GM23338 (cell line): ENCODE data around the gene LOXHD1. TPM values are rescaled to one million over a fixed set of nuclear protein-coding genes. Genes with fewer than 3 reads are reported as not detected.

Experiments
- ATAC-seq: fragments of 200-7000 bp; cut with Tn5 transposase; 3 replicates; pipeline ENCODE4 v1.9.1; 2020
- DNase-seq: peaks from one replicate; pipeline ENCODE4 v3.0.0-alpha.2; 2015; ENCODE audit warnings: low spot score
- H2AFZ ChIP-seq: fragments of 200-600 bp; sonication (generic); 2 replicates; pipeline ENCODE4 v1.8.0; 2016; ENCODE audit warnings: antibody characterized with exemption, mild to moderate bottlenecking, moderate library complexity
- H3F3A ChIP-seq: fragments of 200-600 bp; sonication (generic); replicated peaks from 2 replicates; pipeline ENCODE4 v1.8.0; 2017; ENCODE audit warnings: antibody characterized with exemption, mixed run types, low read depth
- H3K27ac ChIP-seq: fragments of 200-600 bp; sonication (generic); 2 replicates; pipeline ENCODE4 v1.6.1; 2016; ENCODE audit warnings: low read depth
- H3K27me3 ChIP-seq: fragments of 200-600 bp; sonication (generic); 2 replicates; pipeline ENCODE4 v1.8.0; 2016; ENCODE audit warnings: mild to moderate bottlenecking, mixed run types, moderate library complexity; ENCODE audit not compliant: insufficient read depth
- H3K36me3 ChIP-seq: fragments of 200-600 bp; sonication (generic); 2 replicates; pipeline ENCODE4 v1.8.0; 2016; ENCODE audit warnings: mild to moderate bottlenecking; ENCODE audit not compliant: insufficient read depth
- H3K4me1 ChIP-seq: fragments of 200-600 bp; sonication (generic); 2 replicates; pipeline ENCODE4 v1.8.0; 2016; ENCODE audit warnings: mild to moderate bottlenecking, moderate library complexity; ENCODE audit not compliant: insufficient read depth
- H3K4me2 ChIP-seq: fragments of 200-600 bp; sonication (generic); 2 replicates; pipeline ENCODE4 v1.7.1; 2017; ENCODE audit warnings: mixed run types
- H3K4me3 ChIP-seq: fragments of 200-600 bp; sonication (generic); 2 replicates; pipeline ENCODE4 v1.6.1; 2016; ENCODE audit warnings: mixed run types
- H3K79me2 ChIP-seq: fragments of 200-600 bp; sonication (generic); replicated peaks from 2 replicates; pipeline ENCODE4 v1.8.0; 2017; ENCODE audit warnings: mild to moderate bottlenecking; ENCODE audit not compliant: insufficient read depth
- H3K9me2 ChIP-seq: fragments of 200-600 bp; sonication (generic); 2 replicates; pipeline ENCODE4 v1.8.0; 2017; ENCODE audit not compliant: insufficient read depth
- H4K20me1 ChIP-seq: fragments of 200-600 bp; sonication (generic); replicated peaks from 2 replicates; pipeline ENCODE4 v1.8.0; 2017; ENCODE audit warnings: mild to moderate bottlenecking; ENCODE audit not compliant: insufficient read depth
- H3K27ac Mint-ChIP-seq: 2 replicates; pipeline ENCODE4 v1.8.0; 2020; ENCODE audit warnings: inconsistent platforms, mild to moderate bottlenecking, moderate library complexity, mixed read lengths
- H3K27me3 Mint-ChIP-seq: 3 replicates; pipeline ENCODE4 v1.8.0; 2022; ENCODE audit warnings: low read depth, mild to moderate bottlenecking, moderate library complexity, mixed read lengths, inconsistent platforms; ENCODE audit not compliant: insufficient read depth, poor library complexity
- H3K36me3 Mint-ChIP-seq: 3 replicates; pipeline ENCODE4 v1.8.0; 2021; ENCODE audit warnings: low read depth, mild to moderate bottlenecking, inconsistent platforms, moderate library complexity, mixed read lengths
- H3K4me1 Mint-ChIP-seq: 3 replicates; pipeline ENCODE4 v1.8.0; 2020; ENCODE audit warnings: mild to moderate bottlenecking, inconsistent platforms, mixed read lengths
- H3K4me3 Mint-ChIP-seq: 3 replicates; pipeline ENCODE4 v1.8.0; 2021; ENCODE audit warnings: moderate library complexity, mild to moderate bottlenecking, inconsistent platforms, mixed read lengths
- H3K9me3 Mint-ChIP-seq: 3 replicates; pipeline ENCODE4 v1.8.0; 2020; ENCODE audit warnings: moderate library complexity, mild to moderate bottlenecking, inconsistent platforms, mixed read lengths
- CREB1 ChIP-seq: fragments of 250-450 bp; sonication (Bioruptor Pico); IDR thresholded peaks from 2 replicates; pipeline ENCODE4 v1.5.0; 2020; ENCODE audit warnings: low read depth, mild to moderate bottlenecking, moderate library complexity
- CTCF ChIP-seq, 2 experiments: fragments of 200-600 bp in 1 of 2; sonication (generic) in 1 of 2; conservative IDR thresholded peaks; 2 replicates each; pipeline versions ENCODE4 v1.5.1 to v1.6.1; 2016 to 2017; ENCODE audit warnings: antibody characterized with exemption in 2 of 2, low read depth in 2 of 2, mild to moderate bottlenecking in 2 of 2, moderate library complexity in 1 of 2
- ETS1 ChIP-seq: IDR thresholded peaks from 2 replicates; pipeline ENCODE4 v1.6.1; 2016; ENCODE audit warnings: antibody characterized with exemption
- EZH2 ChIP-seq: fragments of 200-600 bp; sonication (generic); IDR thresholded peaks from one replicate; pipeline ENCODE4 v1.8.0; 2017; ENCODE audit warnings: antibody characterized with exemption, mild to moderate bottlenecking, low read depth; ENCODE audit not compliant: unreplicated experiment
- EZH2phosphoT487 ChIP-seq: fragments of 200-600 bp; sonication (generic); IDR thresholded peaks from one replicate; pipeline ENCODE4 v1.8.1; 2018; ENCODE audit warnings: antibody characterized with exemption; ENCODE audit not compliant: unreplicated experiment
- JUNB ChIP-seq: IDR thresholded peaks from one replicate; pipeline ENCODE4 v1.6.1; 2016; ENCODE audit warnings: antibody characterized with exemption; ENCODE audit not compliant: unreplicated experiment
- NANOG ChIP-seq: IDR thresholded peaks from 2 replicates; pipeline ENCODE4 v1.6.1; 2016; ENCODE audit warnings: antibody characterized with exemption, borderline replicate concordance
- POLR2AphosphoS5 ChIP-seq: IDR thresholded peaks from 2 replicates; pipeline ENCODE4 v1.6.1; 2016; ENCODE audit warnings: antibody characterized with exemption, low read depth
- REST ChIP-seq: IDR thresholded peaks from one replicate; pipeline ENCODE4 v1.6.1; 2018; ENCODE audit warnings: antibody characterized with exemption; ENCODE audit not compliant: unreplicated experiment
- STAT1 ChIP-seq: IDR thresholded peaks from one replicate; pipeline ENCODE4 v1.6.1; 2016; ENCODE audit warnings: antibody characterized with exemption; ENCODE audit not compliant: unreplicated experiment
- ZNF114 ChIP-seq: fragments of 250-450 bp; sonication (Bioruptor Pico); IDR thresholded peaks from 2 replicates; pipeline ENCODE4 v1.5.0; 2020; ENCODE audit warnings: mild to moderate bottlenecking, moderate library complexity
- ZNF331 ChIP-seq: fragments of 250-450 bp; sonication (Bioruptor Pico); IDR thresholded peaks from 2 replicates; pipeline ENCODE4 v1.5.0; 2020; ENCODE audit warnings: low read depth, mild to moderate bottlenecking, moderate library complexity
- ZNF462 ChIP-seq: fragments of 250-450 bp; sonication (Bioruptor Pico); IDR thresholded peaks from 2 replicates; pipeline ENCODE4 v1.5.0; 2020; ENCODE audit warnings: mild to moderate bottlenecking, moderate library complexity
- polyA plus RNA-seq: library from polyadenylated mRNA; unstranded; fragments of >200 nt; fragmentation: Nextera tagmentation; extraction: Ambion mirVana; gene quantifications from 2 replicates; pipeline ENCODE4 v1.2.1, GENCODE V29; 2016
- total RNA-seq: library from RNA; depleted of rRNA; stranded (reverse); fragments of >200 nt; shearing (Covaris generic); gene quantifications from 2 replicates; pipeline ENCODE4 v1.2.3, GENCODE V29; 2014

Gene LOXHD1
- total and polyA plus RNA-seq, 2 experiments from 2014 or later: 0.17 TPM; not detected in 1

GRCh38 chr18:46570134-46570533, 86.9 kb downstream of the LOXHD1 start:
- no peaks in the 10 kb centered on the region for H3K36me3 Mint-ChIP-seq
- DNase-seq (no peak), ATAC-seq (no peak)
- H3K27me3 Mint-ChIP-seq: peaks cover 4% of the 10 kb centered on the region
- H3K4me1 Mint-ChIP-seq: no peaks in the 10 kb centered on the region
- H3K27me3 ChIP-seq: no peaks in the 10 kb centered on the region
- H3K9me3 Mint-ChIP-seq: no peaks in the 10 kb centered on the region; the same call in 2 of the 3 replicates
- H3K36me3 ChIP-seq: no peaks in the 10 kb centered on the region
- no peak for TF ChIP-seq JUNB
- no peak for TF ChIP-seq REST
- no peak for TF ChIP-seq ETS1
- no peak for TF ChIP-seq ZNF114 (CRISPR knock-in tag)
- no peak for TF ChIP-seq CTCF (conservative IDR thresholded peaks at IDR 0.05; ENCODE audit: low read depth in 2 of 2)
- no peak for TF ChIP-seq CREB1
- TF ChIP-seq STAT1: no peak
- TF ChIP-seq EZH2phosphoT487: no peak
- TF ChIP-seq POLR2AphosphoS5: no peak
- no peak for TF ChIP-seq ZNF462 (CRISPR knock-in tag)
- no peak for TF ChIP-seq NANOG
- no peak for TF ChIP-seq ZNF331 (CRISPR knock-in tag)
- no peak for TF ChIP-seq EZH2
- H3K79me2 ChIP-seq: no peaks in the 10 kb centered on the region
- H3K9me2 ChIP-seq: no peaks in the 10 kb centered on the region
- H3K27ac Mint-ChIP-seq: no peak overlapping the region
- H3F3A ChIP-seq: no peaks in the 10 kb centered on the region
- H3K4me3 Mint-ChIP-seq: no peak overlapping the region
- H3K4me1 ChIP-seq: no peaks in the 10 kb centered on the region
- H3K4me3 ChIP-seq: no peak overlapping the region
- no peak overlapping the region for H2AFZ ChIP-seq
- no peak overlapping the region for H3K27ac ChIP-seq
- H4K20me1 ChIP-seq: no peaks in the 10 kb centered on the region
- H3K4me2 ChIP-seq: no peak overlapping the region
